ENCODE results near the gene LRRC49.

GRCh38 chr15:71049706-71050422, 157.2 kb downstream of the LRRC49 start:
- TF ChIP-seq CTCF (IDR thresholded peaks at IDR 0.05; ENCODE audit: low read length) (no peak), EZH2 (IDR thresholded peaks at IDR 0.05; ENCODE audit: borderline replicate concordance, low read length) (no peak)

Data from OCI-LY1 (cell line).